Kidney tubule cell (primary cell): ENCODE measurements around the gene SNTG2.
A peak's percentile ranks its signal among the peaks of the same experiment; 100 is the strongest.
"Not testable (repeated sequence)": the region's sequence is repeated elsewhere in the genome, so short reads cannot be mapped to it uniquely, and the experiment has no call there.

Source experiments
- DNase-seq: peaks from one replicate; pipeline ENCODE4 v3.0.0-alpha.2; 2018; ENCODE audit warnings: low spot score

Gene SNTG2

GRCh38 chr2:1053786-1054185 lies 103.1 kb downstream of the SNTG2 start:
- DNase-seq: no peak

GRCh38 chr2:1054399-1054798 lies 103.8 kb downstream of the SNTG2 start:
- DNase-seq: no peak

GRCh38 chr2:1055014-1055595 lies 104.5 kb downstream of the SNTG2 start:
- peak; percentile 92 for DNase-seq

GRCh38 chr2:1060372-1060771 lies 109.7 kb downstream of the SNTG2 start:
- DNase-seq: no peak

- DNase-seq: peak; percentile 6
Observed at GRCh38 chr2:1060987-1061386, 110.3 kb downstream of the SNTG2 start.

DNA sequence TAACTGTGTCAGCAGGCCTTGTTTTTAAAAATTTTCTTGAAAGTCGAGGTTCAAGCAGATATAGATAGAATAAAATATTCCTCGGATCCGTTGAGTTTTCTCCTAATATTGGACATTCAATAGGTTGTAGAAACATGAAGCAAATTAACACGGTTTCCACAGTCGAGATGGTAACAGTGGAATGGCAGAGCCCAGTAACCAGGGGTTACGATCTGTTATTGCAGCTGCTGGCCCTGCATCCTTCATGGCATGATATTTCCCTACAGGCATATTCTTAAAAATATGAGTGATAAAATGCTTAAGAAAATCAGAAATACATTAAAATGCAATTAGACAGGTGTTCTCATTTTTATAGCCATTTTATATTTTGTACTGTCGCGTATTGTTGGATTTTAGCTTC lies 117.6 kb downstream of the SNTG2 start:
- no peak for DNase-seq

GRCh38 chr2:1068822-1069221 lies 118.2 kb downstream of the SNTG2 start:
- DNase-seq: no peak

GRCh38 chr2:1069847-1070246 lies 119.2 kb downstream of the SNTG2 start:
- DNase-seq: no peak

DNA sequence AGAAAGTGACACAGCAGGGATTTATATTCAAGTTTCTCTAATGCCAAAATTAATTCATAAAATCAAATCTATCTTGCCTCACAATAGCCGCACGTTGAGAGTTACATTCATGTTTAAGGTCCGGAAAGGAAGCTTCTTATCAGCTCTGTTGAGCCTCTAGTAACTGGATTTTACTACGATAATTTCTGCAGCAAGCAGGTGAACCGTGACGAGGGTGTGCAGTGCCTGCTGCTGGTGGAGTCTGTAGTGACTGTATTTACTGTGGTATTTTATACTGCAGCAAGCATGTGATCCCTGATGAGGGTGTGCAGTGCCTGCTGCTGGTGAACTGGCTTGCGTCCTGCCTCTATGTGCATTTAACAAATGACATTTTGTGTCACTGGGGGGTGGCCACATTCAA lies 120.0 kb downstream of the SNTG2 start:
- DNase-seq: peak; percentile 20

DNA sequence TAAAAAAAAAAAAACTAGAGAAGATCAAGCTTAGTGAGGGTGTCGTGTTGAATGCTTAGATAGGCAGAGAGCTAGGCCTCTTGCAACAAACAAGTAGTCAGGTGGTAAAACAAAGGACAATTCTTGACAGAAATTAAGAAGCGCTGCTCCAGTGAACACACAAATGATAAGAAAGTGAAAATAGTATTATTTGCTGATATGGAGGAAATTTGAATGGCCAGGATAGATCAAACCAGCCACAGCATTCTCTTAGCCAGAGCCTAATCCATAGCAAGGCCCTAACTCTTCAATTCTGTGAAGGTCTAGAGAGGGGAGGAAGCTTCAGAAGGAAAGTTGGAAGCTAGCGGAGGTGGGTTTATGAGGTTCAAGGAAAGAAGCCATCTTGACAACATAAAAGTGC lies 121.0 kb downstream of the SNTG2 start:
- DNase-seq: no peak

DNA sequence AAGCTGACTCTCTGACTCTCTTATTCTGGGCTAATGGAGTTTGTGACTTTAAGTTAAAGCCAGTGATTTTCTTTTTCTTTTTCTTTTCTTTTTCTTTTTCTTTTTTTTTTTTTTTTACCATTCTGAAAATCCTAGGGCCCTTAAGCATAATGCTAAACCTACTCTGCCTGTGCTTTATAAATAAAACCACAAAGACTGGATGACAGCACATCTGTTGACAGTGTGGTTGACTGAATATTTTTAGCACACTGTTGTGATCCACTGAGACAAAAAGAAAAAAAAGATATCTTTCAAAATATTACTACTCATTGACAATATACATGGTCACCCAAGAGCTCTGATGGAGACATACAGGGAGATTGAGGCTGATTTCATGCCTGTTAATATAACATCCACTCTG lies 121.6 kb downstream of the SNTG2 start:
- no peak for DNase-seq

DNA sequence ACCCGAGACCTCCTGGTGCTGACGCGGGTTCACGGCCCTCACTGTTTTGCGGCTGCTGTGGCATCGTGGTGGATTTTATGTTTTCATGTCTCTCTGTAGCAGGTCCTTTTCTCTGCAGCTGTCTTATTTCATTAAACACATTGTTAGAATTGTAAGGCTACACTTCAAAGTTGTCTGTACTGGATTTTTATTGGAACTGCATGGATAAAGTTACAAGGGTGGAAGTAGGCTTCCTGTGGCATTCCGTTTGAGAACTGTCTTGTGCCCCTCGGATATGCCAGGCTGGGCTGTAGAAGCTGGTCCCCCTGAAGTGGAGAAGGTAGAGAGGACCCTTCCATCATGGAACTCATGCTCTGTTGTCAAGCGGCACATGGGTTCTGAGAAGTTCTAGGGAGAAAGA lies 127.3 kb downstream of the SNTG2 start:
- DNase-seq: no peak

DNA sequence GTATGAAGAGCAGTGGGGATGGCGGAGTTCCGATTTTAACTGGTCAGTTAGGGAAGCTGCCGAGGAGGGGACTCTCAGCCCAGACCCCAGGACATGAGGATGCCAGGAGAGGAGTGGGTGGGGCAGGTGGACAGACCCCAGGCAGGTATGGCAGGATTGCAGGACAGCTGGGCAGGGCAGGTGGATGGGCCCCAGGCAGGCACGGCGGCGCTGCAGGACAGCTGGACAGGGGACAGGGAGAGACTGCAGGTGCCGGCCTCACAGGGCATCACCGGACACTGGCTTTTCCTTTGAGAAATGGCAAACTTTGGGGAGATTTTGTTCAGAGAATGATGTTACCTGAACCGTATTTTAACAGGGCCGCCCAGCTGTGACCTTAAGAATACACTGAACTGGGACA lies 127.7 kb downstream of the SNTG2 start:
- DNase-seq: no peak

DNA sequence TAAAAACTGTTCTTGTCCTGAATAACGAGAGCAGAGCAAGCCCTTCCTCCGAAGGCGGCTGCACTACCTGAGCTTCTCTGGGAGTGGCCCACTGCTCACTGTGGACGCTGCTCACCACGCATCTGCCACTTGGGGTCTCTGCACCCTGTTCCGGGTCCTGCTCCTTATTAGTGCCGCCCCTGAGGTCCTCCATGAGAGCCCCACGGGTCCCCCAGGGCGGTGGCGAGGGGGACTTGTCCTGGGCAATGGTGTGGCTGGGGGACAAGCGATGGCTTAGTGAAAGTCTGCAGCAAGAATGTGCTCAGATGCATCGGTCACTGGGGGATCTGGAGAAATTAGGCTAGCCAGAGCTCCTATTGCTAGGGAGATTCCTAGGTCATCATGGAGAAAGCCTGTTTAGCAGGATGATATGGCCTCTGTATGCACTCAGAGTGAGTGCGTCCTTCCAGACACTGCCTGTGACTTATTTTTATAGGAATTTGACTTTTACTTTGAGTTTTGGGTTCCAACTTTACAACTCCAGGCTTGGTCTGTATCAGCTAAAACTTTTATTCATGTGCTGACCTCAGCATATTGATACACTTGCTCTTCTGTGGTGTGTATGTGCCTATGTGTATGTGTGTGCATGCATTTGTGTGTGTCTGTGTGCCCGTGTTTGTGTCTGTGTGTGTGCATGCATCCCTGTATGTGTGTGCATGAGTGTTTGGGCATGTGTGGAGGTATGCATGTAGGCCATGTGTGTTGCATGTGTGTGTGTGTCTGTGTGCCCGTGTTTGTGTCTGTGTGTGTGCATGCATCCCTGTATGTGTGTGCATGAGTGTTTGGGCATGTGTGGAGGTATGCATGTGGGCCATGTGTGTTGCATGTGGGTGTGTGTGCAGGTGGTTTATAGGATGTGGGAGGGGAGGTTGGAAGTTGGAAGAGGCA lies 129.5 kb downstream of the SNTG2 start:
- DNase-seq: no peak

- DNase-seq: peak; percentile 14
Observed at GRCh38 chr2:1081451-1082225, 131.0 kb downstream of the SNTG2 start.

GRCh38 chr2:1082456-1083205 lies 132.0 kb downstream of the SNTG2 start:
- DNase-seq: no peak

- peak; percentile 3 for DNase-seq
Observed at GRCh38 chr2:1088192-1088860, 137.7 kb downstream of the SNTG2 start.

GRCh38 chr2:1088940-1089339 lies 138.3 kb downstream of the SNTG2 start:
- no peak for DNase-seq

DNA sequence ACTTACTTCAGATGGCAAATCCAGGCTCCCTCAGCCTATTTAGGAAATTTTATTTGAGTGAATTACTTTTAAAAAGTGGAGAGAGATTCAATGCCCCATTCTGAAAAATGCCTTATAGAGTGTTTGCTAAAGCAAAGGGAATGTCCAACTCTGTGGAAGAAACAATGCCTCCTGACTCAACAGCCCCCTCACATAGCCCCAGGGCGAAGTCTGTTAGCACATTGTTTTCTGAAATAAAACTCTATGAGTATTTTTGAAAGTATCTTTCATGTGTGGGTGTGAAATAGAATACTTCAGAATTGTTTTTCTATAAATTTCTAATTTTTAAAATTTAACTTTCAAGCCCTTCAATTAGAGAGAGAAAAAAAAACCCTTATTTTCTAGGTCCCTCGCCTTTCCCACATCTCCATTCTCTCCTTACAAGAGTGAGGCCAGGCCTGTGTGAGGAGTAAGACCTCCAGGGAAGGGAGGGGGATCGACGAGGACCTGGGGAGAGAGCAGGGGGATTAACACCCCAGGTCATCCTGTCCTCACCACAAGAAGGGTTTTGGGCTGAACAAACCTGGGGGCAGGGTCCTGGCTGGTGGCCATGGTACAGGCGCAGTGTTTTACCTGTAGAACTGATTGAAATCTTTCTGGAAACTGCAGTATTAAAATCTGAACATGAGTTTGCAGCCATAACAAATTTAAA lies 141.4 kb downstream of the SNTG2 start:
- DNase-seq: no peak

GRCh38 chr2:1093668-1094067 lies 143.0 kb downstream of the SNTG2 start:
- not testable (repeated sequence) for DNase-seq

DNA sequence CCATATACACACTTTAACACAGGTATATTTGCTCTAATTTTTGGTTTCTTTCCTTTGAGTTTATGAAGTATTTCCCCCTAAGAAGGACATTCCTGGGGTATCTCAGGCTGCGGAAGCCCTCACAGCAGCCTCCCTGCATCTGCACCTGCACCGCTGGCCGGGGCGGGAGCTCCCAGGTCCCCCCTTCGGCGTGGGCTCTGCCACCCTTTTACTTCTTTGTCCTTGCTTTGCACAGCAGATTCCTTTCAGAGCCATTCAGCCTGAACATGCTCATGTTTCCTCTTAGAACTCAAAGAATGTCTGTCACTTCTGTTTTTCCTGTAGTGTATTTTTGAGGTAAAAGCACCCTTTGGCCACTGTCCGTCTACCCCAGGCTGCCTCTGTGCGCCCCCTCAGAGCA lies 146.5 kb downstream of the SNTG2 start:
- DNase-seq: no peak
